Fibroblast of the aortic adventitia (primary cell): ENCODE data around the gene CASP9. TPM values are rescaled to one million over a fixed set of nuclear protein-coding genes. Genes with fewer than 3 reads are reported as not detected.
"Not testable (repeated sequence)": the region's sequence is repeated elsewhere in the genome, so short reads cannot be mapped to it uniquely, and the experiment has no call there.

ENCODE experiments used
- DNase-seq: peaks from one replicate; pipeline ENCODE4 v3.0.0-alpha.2; 2010; ENCODE audit warnings: low read depth
- H3K4me3 ChIP-seq: 2 replicates; pipeline ENCODE4 v1.5.1; 2011; ENCODE audit warnings: low read depth, mild to moderate bottlenecking, control low read depth, low read length, moderate library complexity
- CTCF ChIP-seq: IDR thresholded peaks from 2 replicates; pipeline ENCODE4 v1.5.1; 2011; ENCODE audit warnings: mild to moderate bottlenecking, low read length, control low read depth, inconsistent platforms; ENCODE audit not compliant: insufficient read depth
- total RNA-seq: library from RNA; depleted of rRNA; stranded (reverse); fragments of >200 nt; gene quantifications from 2 replicates; pipeline ENCODE4 v1.2.3, GENCODE V29; 2012; ENCODE audit warnings: low replicate concordance

CASP9 gene
- total RNA-seq, 1 donor: 7.1 TPM

DNA sequence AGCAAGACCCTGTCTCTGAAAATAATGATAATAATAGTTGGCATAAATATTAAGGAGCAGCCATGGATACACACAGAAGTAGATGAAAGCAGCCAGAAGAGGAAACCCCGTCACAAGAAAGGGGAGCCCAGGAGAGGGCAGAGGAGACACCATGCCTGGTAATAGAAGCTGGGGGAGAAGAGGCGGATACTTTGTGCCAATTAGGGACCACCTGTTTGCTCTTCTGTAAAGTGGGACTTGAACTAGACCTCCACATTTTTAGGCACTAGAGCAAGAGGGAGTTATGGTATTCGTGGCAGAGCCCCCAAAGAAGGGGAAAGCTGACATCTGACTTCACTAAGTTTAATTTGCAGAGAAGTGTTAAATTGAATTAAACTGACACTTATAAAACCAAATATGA lies 35.6 kb downstream of the CASP9 start:
- no peak for DNase-seq
- no peak overlapping the region for H3K4me3 ChIP-seq
- TF ChIP-seq CTCF: no peak

DNA sequence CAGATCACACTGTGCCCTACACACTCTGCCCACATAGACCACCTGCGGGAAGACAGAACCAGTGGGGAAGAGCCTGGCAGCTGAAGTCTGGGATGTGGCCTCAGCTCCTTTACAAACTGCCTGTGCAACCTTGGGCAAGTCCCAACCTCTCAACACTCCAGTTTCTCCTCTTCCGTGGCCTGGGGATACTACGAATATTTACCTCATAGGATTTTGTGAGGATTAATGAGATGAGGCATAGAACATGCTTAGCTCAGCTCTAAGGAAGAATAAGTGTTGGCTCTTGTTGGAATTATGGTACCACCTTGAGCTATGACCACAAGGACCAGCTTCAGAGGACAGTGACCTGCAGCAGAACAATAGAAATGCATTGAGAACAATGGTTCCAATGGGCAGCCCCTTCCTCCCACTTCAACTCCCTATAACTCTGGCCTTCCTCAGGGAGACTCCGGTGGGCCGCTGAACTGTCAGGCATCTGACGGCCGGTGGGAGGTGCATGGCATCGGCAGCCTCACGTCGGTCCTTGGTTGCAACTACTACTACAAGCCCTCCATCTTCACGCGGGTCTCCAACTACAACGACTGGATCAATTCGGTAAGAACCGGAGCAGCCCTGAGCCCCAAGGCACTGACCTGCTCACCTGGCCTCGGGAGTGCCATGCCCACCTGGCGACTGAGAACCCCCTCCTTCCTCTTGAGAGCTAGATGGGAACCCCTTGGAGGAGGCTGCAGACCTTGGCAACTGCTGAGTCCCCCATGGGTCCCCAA lies 37.0 kb downstream of the CASP9 start:
- H3K4me3 ChIP-seq, DNase-seq: not testable (repeated sequence)

DNA sequence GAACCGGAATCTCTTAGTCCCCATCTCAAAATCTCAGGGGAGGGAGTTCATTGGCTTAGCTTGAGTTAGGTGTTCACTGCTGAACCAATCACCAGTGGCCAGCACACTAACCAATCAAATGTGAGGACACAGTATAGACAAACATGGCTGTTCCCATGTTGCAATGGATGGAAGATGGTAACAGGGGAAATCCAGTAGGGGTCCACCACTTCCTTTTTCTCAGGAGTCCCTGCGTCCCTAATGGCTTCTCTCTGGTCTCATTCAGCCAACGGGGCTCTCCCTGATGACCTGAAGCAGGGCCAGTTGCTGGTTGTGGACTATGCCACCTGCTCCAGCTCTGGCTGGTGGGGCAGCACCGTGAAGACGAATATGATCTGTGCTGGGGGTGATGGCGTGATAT lies 38.4 kb downstream of the CASP9 start:
- no peak for TF ChIP-seq CTCF
- no peak for DNase-seq
- no peak overlapping the region for H3K4me3 ChIP-seq

- DNase-seq, H3K4me3 ChIP-seq: not testable (repeated sequence)
Measured at GRCh38 chr1:15484443-15484842, 39.6 kb downstream of the CASP9 start.

DNA sequence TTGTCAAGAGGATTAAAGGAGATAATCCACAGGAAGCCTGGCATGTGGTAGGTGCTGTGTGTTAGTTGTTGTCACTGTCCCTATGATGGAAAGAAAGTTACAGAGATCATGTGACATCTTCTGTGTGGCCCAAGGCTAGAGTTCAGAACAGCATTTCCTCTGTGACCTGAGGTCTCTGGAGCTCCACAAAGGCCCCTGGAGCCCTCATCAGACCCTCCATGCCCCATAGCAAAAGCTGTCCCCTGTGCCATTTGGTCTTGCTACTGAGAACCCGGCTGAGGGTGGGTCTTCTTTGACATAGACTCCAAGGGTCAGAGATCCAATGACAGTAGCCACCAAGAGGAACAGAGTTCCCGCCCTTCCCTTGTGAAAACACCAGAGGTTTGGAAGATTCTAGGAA lies 40.0 kb downstream of the CASP9 start:
- TF ChIP-seq CTCF: no peak
- H3K4me3 ChIP-seq: no peak overlapping the region
- DNase-seq: no peak

DNA sequence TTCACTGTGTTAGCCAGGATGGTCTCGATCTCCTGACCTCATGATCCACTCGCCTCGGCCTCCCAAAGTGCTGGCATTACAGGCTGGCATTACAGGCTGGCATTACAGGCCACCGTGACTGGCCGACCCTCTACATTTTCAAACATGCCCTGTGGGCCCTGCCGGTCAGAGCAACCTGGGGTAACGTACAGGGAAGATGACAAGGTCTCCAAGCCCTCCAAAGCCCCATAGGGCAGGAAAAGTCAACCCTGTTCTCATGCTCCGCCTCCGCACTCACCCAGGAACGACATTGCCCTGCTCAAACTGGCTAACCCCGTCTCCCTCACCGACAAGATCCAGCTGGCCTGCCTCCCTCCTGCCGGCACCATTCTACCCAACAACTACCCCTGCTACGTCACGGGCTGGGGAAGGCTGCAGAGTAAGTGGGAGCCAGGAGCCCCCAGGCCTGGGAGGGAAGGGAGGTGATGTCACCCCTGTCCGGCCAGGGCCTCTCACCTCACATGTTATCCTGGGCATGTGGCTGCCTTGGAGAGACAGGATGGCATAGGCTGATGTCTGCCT lies 41.0 kb downstream of the CASP9 start:
- not testable (repeated sequence) for DNase-seq, H3K4me3 ChIP-seq

GRCh38 chr1:15482455-15482854 lies 41.6 kb downstream of the CASP9 start:
- DNase-seq, H3K4me3 ChIP-seq: not testable (repeated sequence)

- DNase-seq: no peak
- H3K4me3 ChIP-seq: no peak overlapping the region
- TF ChIP-seq CTCF: no peak
Measured at GRCh38 chr1:15479654-15480347, 44.2 kb downstream of the CASP9 start.
